CD4-positive, alpha-beta T cell treated with Interleukin-17A for 4 hours (primary cell): ENCODE data around the gene ZMYND15.

ENCODE experiments used
- DNase-seq: peaks from one replicate; pipeline ENCODE4 v3.0.0-alpha.2; 2020; ENCODE audit warnings: mixed read lengths

ZMYND15 gene

DNA sequence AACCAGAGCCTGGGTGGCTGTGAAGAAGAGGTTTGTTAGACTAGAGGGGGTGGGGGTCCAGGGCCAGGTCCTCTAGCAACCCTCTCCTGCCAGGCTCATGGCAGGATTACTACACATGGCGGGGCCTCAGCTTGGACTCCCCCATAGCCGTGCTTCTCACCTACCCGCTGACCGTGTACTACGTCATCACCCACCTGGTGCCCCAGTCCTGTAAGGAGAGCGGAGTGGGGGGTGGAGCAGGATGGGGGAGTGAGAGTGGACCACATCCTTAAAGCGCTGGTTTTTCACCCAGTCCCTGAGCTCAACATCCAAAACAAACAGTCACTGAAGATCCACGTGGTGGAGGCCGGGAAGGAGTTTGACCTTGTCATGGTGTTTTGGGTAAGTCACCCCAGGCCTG, 4.3 kb downstream of the ZMYND15 start:
- DNase-seq = no peak

DNA sequence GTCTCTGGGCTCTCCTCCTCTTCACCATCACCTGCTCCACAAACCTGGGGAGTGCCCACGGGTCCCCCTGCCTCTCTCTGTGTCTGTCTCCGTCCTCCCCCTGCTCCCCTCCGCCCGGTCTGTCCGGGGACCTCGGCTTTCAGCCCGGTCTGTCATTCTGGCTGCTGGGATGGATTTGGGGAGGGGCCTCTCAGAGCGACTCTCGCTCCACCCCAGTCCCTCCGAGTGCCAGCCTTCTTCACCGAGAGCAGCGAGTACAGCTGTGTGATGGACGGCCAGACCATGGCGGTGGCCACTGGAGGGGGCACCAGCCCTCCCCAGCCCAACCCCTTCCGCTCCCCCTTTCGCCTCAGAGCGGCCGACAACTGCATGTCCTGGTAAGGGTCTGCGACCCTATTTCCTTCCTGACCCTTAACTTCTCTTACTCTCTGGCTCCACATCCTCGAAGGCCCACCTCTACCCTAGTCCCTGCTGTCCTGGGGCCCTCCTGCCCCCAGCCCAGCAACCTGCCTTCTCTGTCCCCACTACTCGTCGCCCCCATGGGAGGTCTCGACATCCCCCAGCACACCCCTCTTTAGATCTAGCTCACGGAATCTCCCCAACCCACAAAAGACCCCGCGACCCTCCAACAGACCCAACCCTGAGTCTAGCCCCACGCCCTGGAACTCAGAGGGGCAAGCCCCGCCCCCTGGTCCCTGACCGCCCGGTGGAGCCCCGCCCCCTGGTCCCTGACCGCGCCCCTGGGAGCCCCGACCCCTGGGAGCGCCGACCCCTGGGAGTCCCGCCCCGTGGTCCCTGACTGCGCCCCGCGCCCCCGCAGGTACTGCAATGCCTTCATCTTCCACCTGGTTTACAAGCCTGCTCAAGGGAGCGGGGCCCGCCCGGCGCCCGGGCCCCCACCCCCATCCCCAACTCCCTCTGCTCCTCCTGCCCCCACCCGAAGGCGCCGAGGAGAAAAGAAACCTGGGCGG, 5.7 kb downstream of the ZMYND15 start:
- DNase-seq = no peak

DNA sequence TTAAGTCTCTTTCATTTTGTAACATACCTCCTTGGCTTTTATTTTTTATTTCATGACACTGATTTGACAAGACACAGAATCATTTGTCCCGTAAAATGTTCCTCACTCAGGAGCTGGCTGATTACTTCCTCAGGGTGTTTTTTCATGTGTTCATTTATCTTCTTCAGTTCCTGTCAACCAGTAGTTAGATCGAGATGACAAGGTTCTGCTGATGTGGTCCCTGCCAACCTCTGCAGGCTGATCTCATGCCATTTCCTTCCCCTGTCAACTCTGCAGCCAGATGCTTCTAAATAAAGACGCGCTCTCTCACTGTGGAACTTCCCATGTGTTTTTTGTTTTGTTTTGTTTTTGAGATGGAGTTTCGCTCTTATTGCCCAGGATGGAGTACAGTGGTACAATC, 8.2 kb downstream of the ZMYND15 start:
- peak; percentile 60 for DNase-seq

DNA sequence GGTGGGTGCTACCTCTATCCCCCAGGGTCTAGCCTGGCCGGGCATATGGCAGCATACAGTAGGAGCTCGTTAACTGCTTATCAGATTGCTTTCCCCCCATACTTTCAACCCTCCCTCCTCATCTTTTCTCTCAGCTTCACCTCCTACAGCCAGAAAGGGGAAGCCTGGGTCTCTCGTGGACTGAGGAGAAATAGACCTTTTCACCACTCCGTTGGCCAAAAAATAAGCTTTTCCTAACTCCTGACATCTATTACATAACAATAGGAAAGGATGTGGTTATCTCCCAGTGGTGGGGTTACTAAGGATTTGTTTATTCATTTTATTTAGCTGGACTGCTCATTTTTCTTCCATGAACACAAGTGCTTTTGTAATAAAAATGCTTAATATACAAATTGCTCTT, 9.1 kb downstream of the ZMYND15 start:
- no peak for DNase-seq

DNA sequence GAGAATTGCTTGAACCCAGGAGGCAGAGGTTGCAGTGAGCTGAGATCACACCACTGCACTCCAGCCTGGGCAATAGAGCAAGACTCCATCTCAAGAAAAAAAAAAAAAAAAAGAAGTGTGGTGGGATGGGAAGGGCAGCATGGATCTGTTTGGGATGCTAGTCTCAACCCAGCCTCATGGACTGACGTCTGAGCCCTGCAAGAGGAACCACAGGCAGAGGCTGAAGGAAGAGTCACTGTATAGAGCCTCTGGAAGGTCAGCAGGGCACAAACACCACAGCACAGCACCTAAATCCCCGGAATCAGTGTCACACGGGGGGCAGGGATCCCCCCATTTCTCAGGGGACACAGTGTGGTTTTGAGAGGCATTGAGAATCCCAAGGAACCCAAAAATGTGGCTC, 11.0 kb downstream of the ZMYND15 start:
- DNase-seq = no peak

DNA sequence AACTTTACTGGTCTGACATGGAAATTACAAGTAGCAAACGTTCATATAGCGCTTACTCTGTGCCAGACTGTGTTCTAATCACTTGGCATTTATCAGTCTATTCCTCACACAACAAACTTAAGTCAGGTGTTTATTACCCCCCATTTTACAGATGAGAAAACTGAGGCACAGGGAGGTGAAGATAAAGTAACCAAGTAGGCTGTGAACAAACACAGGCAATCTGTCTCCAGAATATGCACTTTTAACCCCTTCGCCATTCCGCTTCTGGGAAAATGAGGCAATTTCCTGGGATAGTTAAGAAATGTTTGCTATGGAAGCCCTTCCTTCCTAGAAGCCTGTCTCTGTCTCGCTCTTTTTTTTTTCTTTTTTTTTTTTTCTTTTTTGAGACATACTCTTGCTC, 12.3 kb downstream of the ZMYND15 start:
- DNase-seq = no peak

DNA sequence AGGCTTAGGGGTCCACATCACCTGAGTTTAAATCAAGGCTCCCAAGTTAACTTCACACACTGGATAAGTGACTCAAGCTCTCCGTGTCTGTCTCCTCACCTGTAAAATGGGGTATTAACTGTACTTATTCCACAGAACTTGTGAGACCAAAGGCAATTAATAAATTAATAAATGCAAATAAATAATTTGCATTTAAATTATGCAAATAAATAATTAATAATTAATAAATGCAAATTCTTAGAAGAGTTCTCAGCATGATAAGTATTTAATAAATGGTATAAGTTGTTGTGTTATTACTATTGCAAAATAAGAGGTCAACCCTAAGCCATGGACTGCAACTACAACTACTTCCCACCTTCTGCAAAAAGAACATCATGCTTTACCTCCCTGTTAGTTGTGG, 13.8 kb downstream of the ZMYND15 start:
- no peak for DNase-seq

DNA sequence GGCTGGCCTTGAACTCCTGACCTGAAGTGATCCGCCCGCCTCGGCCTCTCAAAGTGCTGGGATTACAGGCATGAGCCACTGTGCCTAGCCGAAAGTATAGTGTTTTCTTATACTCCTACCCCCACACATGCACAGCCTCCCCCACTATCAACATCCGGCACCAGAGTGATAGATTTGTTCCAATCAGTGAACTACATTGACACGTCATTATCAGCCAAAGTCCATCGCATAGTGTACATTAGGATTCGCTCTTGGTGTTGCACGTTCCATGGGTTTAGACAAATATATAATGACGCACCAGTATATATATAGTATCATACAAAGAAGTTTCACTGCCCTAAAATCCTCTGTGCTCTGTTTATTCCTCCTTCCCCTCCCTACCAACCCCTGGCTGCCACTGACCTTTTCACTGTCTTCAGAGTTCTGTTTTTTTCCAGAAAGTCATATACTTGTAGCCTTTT, 20.2 kb downstream of the ZMYND15 start:
- DNase-seq = no peak

DNA sequence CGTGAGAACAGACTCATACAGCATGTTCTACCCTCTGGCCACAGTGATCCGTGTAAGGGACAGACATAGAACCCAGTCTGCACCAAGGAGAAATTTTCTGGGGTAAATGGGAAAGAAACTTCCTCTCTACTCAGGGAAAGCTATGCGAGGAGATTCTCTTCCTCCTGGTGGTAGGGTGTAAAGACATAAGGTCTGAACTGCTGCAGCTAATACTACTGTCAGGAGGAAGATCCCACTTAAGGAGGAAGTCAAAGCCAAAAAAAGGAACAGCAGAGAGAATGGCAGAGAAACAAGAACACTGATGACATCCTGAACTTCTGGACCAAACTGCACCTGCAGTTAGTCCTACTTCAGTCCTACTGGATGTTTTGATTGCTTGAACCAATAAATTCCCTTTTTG, 25.0 kb downstream of the ZMYND15 start:
- DNase-seq = no peak

DNA sequence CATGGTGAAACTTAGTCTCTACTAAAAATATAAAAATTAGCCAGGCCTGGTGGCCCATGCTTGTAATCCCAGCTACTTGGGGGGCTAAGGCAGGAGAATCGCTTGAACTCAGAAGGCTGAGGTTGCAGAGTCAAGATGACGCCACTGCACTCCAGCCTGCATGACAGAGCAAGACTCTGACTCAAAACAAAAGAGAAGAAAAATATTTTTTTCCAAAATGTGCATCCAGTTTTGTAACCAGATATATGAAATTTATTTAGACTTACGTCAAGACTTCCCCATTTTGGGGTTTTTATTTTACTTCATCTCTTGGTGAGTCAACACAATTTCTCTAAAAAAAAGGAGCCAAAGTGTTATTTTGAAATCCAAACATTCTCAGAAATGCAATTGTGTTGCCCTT, 26.6 kb downstream of the ZMYND15 start:
- DNase-seq = no peak

DNA sequence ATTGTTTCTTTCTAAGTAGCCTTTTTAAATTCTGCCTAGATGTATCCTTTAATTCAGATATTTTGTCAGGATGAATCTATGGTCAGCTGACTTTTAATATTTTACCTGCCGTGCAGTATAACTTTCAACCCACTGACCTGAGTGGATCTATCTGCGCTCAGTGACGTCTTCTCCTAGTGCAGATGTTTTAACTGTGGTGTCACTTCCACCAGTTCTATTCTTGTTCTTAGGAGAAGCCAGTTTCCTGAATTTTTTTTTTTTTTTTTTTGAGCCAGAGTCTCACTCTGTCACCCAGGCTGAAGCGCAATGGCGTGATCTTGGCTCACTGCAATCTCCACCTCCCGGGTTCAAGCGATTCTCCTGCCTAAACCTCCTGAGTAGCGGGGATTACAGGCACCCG, 27.1 kb downstream of the ZMYND15 start:
- DNase-seq = no peak

DNA sequence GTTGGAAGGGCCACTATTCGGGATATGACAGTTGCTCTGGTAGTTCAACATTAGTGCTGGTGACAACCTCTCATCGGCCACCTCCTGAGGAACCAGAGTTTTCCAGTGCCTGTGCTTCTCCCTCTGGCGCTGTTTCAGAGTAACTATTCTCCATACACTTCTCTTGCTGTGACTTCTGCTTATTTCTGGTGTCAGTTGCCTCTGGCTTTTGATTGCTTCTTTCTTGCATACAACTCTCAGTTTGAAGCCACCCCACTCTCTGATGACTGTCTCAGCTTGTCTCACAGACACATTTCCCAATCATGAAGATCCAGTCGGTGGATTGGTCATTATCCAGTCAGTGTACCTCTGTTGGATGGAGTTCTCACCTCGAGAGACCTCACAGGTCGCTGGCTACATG, 28.7 kb downstream of the ZMYND15 start:
- DNase-seq = no peak

DNA sequence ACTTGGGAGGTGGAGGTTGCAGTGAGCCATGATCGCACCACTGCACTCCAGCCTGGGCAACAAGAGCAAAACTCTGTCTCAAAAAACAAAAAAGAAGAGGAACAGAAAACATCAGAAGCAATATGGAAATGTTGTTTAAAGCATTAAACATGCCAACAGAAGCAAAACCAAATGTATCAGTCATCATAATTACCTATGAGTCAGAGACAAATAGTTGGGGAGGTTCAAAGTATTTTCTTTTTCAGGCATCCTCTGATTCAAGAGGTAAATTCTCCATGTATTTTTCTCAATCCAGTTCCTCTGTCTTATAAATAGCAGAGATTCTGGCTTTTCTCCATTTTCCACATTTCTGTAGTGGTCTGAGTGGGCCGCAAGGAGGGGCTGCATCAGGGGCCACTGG, 30.0 kb downstream of the ZMYND15 start:
- DNase-seq = no peak

DNA sequence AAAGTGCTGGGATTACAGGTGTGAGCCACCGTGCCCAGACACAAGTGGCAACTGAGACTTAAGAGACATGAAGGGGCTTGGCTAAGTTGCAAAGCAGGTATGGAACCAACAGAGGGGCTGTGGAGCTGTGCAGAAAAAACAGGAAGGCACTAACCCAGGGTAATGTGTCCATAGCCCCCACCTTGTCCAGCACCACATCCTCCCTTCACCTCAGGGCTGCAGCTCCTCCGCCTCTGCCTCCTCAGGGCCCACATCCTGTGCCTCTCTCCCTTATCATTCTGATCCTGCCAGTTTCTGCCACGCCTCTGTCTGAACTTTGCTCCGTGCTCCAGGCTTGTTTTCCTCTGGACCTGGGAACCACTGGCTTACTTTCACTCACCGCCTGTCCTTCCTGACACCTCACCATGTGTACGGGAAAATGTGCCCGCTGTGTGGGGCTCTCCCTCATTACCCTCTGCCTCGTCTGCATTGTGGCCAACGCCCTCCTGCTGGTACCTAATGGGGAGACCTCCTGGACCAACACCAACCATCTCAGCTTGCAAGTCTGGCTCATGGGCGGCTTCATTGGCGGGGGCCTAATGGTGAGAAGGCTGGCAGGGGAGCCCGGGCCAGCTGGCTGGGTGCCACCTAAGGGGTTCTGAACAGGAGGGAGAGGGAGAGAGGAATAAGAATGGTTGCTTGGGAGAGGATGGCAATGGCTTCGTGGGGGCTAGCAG, 32.0 kb downstream of the ZMYND15 start, which contains the start of gene TM4SF5:
TSS of gene TM4SF5 (plus strand) at position 368 of the 716 bp plus-strand sequence. CDS start at position 405, 37 bp downstream.
- no peak for DNase-seq

DNA sequence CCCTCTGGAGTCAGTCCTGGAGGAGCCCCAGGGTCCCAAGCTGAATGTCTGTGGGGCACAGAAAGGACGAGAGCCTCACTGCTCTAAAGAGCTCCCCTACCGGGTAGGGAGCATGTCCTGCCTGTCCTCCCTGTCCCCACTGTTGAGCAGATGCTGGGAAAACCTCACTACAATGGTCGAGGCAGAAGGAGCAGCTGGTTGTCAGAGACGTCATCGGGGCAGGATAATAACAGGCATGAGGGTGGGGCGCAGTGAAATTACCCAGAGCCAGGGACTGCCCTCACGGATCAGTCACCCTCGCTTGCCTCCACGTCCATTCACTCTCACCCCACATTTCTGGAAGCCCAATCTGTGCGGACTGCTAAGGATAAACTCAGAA, 32.6 kb downstream of the ZMYND15 start:
- DNase-seq = no peak

DNA sequence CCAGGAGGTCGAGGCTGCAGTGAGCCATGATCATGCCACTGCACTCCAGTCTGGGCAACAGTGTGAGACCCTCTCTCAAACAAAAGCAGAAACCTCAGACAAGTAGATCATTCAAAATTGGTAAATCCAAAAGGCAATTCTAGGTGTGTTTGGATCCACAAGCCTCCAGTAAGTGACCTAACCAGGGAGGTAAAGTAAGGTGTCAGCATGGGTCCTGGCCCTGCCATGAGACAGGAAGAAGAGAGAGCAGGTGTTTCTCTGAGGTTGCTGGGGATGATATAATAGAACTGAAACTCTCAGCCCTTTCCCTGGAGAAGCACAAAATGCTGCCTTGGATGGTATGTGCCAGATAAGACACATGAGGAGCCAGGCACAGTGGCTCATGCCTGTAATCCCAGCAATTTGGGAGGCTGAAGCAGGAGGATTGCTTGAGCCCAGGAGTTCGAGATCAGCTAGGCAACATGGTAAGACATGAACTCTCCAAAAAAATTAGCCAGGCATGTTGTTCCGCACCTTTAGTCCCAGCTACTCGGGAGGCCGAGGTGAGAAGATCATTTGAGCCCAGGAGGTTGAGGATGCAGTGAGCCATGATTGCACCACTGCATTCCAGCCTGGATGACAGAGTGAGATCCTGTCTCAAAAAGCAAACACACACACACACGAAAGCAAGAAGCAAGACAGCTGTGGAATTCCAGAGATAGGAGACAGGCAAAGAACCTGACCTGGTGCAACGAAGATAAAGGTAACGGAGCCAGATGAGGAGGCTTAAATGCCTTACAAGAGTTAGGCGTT, 38.5 kb downstream of the ZMYND15 start:
- no peak for DNase-seq

DNA sequence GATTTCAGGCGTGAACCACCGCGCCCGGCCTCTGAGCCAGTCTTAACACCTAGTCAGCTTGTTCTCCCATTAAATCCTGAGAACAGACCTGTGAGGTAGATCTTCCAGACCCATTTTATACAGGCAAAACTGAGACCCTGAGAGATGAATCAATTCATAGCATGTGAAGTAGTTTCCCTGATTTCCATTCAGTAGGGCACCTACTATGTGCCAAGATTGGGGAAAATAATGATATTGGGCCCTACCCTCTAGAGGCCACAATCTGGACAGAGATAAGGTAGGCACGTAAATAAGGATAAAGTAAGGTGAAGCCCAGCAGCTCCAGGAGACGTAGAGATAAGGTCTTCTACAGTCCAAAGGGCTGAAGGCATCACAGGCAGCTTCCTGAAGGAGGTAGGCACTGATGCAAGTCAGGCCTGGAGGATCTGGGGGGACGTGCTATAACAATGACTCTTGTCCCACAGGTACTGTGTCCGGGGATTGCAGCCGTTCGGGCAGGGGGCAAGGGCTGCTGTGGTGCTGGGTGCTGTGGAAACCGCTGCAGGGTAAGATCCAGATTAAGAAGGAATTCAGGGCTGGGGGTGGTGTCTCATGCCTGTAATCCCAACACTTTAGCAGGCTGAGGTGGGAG, 40.8 kb downstream of the ZMYND15 start:
- no peak for DNase-seq

DNA sequence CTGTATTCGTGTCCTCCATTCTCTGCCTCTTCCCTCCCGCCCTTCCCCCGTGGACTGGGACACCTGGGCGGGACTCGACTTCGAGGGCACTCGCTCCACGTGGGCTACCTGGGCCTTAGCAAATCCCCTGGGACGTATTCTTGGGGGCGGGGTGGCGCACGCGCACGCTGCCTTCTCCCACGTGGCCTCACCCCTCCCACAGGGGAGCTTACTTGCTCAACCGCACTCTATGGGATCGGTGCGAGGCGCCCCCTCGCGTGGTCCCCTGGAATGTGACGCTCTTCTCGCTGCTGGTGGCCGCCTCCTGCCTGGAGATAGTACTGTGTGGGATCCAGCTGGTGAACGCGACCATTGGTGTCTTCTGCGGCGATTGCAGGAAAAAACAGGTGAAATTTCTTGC, 43.0 kb downstream of the ZMYND15 start:
- peak; percentile 32 for DNase-seq

DNA sequence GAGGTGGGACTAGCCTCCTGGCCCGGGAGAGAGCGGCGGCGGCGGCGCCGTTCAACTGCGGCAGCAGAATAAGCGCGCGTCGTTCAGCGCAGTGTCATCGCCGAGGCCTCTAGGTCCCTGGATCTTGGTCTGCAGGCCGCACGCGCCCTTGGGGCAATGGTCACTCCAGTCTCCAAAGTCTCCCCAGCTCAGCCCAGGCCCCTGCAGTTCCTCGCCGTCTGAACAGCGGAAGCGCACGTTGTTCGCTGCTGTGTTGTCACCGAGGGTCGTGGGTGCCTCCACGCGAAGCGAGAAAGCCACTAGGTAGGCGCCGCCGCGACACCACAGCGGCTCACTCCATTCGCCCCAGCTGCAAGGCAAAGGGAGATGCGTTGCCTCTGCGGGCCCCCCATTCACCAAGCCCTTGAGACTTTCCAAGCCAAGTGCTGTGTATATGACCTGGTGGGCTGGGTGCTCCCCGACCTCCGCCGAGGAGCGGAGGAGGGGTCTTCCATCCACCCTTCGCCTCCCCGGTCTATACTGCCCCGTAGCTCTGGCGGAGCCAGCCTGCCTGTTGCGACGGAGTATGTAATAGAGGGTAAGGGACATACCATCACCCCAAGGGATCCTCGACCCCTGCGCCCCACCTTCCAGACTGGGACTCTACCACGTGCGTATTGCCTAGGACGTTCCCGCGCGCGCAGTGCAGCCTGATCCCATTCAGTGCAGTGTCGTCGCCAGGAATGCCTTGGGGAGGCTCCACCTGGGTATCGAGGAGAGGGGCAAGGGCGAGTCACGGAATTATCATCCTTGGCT, 45.9 kb downstream of the ZMYND15 start:
- DNase-seq = peak; percentile 21

DNA sequence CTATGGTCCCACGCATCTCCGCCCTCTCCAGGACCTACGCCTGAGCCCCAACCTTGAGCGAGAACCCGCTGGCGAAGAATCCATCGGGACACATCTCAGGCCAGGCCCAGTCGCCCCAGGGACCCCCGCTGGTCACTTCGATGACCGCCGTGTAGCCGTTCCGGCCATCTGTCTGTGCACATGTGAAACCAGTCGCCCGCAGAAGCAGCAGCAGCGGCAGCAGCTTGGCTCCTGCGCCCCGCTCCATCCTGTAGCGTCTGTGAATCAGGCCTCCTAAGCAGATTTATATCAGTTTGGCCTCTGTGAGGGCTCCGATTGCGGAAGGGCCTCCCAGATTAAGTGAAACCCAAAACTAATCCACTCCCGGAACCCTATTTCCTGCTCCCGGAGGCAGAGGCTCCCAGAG, 46.5 kb downstream of the ZMYND15 start, which contains the start of gene VMO1:
TSS of gene VMO1 (minus strand) at position 259 of the 406 bp plus-strand sequence. CDS start at position 247, 12 bp downstream.
- DNase-seq = no peak

DNA sequence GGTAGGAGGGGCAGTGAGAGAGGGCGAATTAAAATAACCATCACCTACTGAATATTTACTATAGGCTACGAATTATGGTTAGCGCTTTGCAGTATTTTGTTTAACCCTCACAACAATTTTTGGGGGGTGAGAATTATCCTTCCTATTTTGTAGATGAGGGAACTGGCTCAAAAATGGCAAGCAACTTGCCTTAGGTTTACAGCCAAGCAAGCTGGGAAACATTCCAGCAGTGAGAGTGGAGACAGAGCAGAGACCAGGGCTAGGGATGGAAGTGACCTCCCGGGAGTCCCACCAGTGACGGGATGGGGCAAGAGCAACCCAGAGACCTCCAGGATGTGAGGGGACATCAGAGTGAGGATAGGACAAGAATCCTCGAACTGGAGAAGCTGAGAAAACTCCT, 46.9 kb downstream of the ZMYND15 start:
- DNase-seq = no peak
